ENCODE results near the gene NDUFV1. TPM values are rescaled to one million over a fixed set of nuclear protein-coding genes. Genes with fewer than 3 reads are reported as not detected.

NDUFV1 gene
- total RNA-seq, 1 donor from 2014 or later, result 128 TPM

- Histone ChIP-seq H3K4me1 (peaks cover 4 to 6% of the 10 kb centered on the region in 2 donors), H3K4me3 (no peak overlapping the region), H3K9me3 (no peaks in the 10 kb centered on the region), H3K27me3 (no peaks in the 10 kb centered on the region), H3K36me3 (no peaks in the 10 kb centered on the region), H3K27ac (peak overlapping the region in 1 of 2 donors; percentile 81)
- intact Hi-C loops (cut with DNase I), result loop anchor here (10.0 kb wide), 1 partner anchor 173 kb away; no protein-coding TSS in a partner anchor
- no peak for DNase-seq (ENCODE audit: low spot score in 2 of 2)
- no peak for TF ChIP-seq CTCF (IDR thresholded peaks at IDR 0.05)
Observed at GRCh38 chr11:67631411-67631810, 24.7 kb downstream of the NDUFV1 start.

- no peak overlapping the region for H3K4me3 ChIP-seq
- no peaks in the 10 kb centered on the region for H3K36me3 ChIP-seq
- DNase-seq (ENCODE audit: low spot score in 2 of 2), result no peak
- intact Hi-C loops (cut with DNase I), result loop anchor here (10.0 kb wide), 1 partner anchor 173 kb away; no protein-coding TSS in a partner anchor
- peaks cover 4 to 6% of the 10 kb centered on the region in 2 donors for H3K4me1 ChIP-seq
- H3K27ac ChIP-seq, result no peak overlapping the region
- no peak for TF ChIP-seq CTCF (IDR thresholded peaks at IDR 0.05)
- H3K9me3 ChIP-seq, result no peaks in the 10 kb centered on the region
- H3K27me3 ChIP-seq, result no peaks in the 10 kb centered on the region
Observed at GRCh38 chr11:67631853-67632174, 25.1 kb downstream of the NDUFV1 start.

GRCh38 chr11:67632175-67632981, 25.6 kb downstream of the NDUFV1 start:
- Histone ChIP-seq H3K27ac (no peak overlapping the region), H3K4me1 (peaks cover 4 to 6% of the 10 kb centered on the region in 2 donors), H3K9me3 (no peaks in the 10 kb centered on the region), H3K4me3 (no peak overlapping the region), H3K36me3 (no peaks in the 10 kb centered on the region), H3K27me3 (no peaks in the 10 kb centered on the region)
- no peak for DNase-seq (ENCODE audit: low spot score in 2 of 2)
- intact Hi-C loops (cut with DNase I), result loop anchor here (10.0 kb wide), 1 partner anchor 172 kb away; no protein-coding TSS in a partner anchor
- no peak for TF ChIP-seq CTCF (IDR thresholded peaks at IDR 0.05)

- Histone ChIP-seq H3K9me3 (no peaks in the 10 kb centered on the region), H3K4me3 (no peak overlapping the region), H3K36me3 (no peaks in the 10 kb centered on the region), H3K27ac (no peak overlapping the region), H3K27me3 (no peaks in the 10 kb centered on the region), H3K4me1 (peaks cover 4 to 6% of the 10 kb centered on the region in 2 donors)
- intact Hi-C loops (cut with DNase I), result loop anchor here (10.0 kb wide), 1 partner anchor 172 kb away; no protein-coding TSS in a partner anchor
- DNase-seq (ENCODE audit: low spot score in 2 of 2), result no peak
- TF ChIP-seq CTCF (IDR thresholded peaks at IDR 0.05), result no peak
Observed at GRCh38 chr11:67632982-67633755, 26.4 kb downstream of the NDUFV1 start.

- Histone ChIP-seq H3K36me3 (no peaks in the 10 kb centered on the region), H3K9me3 (no peaks in the 10 kb centered on the region), H3K27ac (no peak overlapping the region), H3K4me3 (no peak overlapping the region), H3K4me1 (peaks cover 4 to 6% of the 10 kb centered on the region in 2 donors), H3K27me3 (no peaks in the 10 kb centered on the region)
- intact Hi-C loops (cut with DNase I), result loop anchor here (10.0 kb wide), 1 partner anchor 171 kb away; no protein-coding TSS in a partner anchor
- no peak for DNase-seq (ENCODE audit: low spot score in 2 of 2)
- no peak for TF ChIP-seq CTCF (IDR thresholded peaks at IDR 0.05)
Observed at GRCh38 chr11:67633758-67634365, 27.1 kb downstream of the NDUFV1 start.
